Osteocyte (in vitro differentiated cells): ENCODE data around the gene ADAMTS1. TPM values are rescaled to one million over a fixed set of nuclear protein-coding genes. Genes with fewer than 3 reads are reported as not detected.

ENCODE experiments used
- DNase-seq: peaks from one replicate; pipeline ENCODE4 v3.0.0; 2021; ENCODE audit warnings: mixed read lengths; ENCODE audit not compliant: unreplicated experiment; ENCODE audit errors: extremely low spot score
- H3K27ac Mint-ChIP-seq: one replicate; pipeline ENCODE4 v1.8.0; 2021; ENCODE audit warnings: mild to moderate bottlenecking, mixed read lengths; ENCODE audit not compliant: unreplicated experiment
- H3K27me3 Mint-ChIP-seq: one replicate; pipeline ENCODE4 v1.8.0; 2021; ENCODE audit warnings: mixed read lengths; ENCODE audit not compliant: unreplicated experiment
- H3K36me3 Mint-ChIP-seq: one replicate; pipeline ENCODE4 v1.8.0; 2021; ENCODE audit warnings: mixed read lengths; ENCODE audit not compliant: unreplicated experiment
- H3K4me1 Mint-ChIP-seq: one replicate; pipeline ENCODE4 v1.8.0; 2021; ENCODE audit warnings: mixed read lengths; ENCODE audit not compliant: unreplicated experiment
- H3K4me3 Mint-ChIP-seq: one replicate; pipeline ENCODE4 v1.8.0; 2021; ENCODE audit warnings: mild to moderate bottlenecking, moderate library complexity, mixed read lengths; ENCODE audit not compliant: unreplicated experiment
- H3K9me3 Mint-ChIP-seq: one replicate; pipeline ENCODE4 v1.8.0; 2021; ENCODE audit warnings: mixed read lengths; ENCODE audit not compliant: unreplicated experiment
- long read RNA-seq: library from polyadenylated mRNA; unstranded; transcript quantifications from one replicate; pipeline ENCODE4 v2.0.0, GENCODE V29; 2021
- total RNA-seq: library from RNA; stranded (reverse); gene quantifications from 2 replicates; pipeline ENCODE4 v1.2.1, GENCODE V29; 2021
- TF ChIP-seq, protein P1 (sequence below): fragments of 200-600 bp; sonication (generic); IDR thresholded peaks from 2 replicates; pipeline ENCODE4 v1.5.0; 2021; ENCODE audit warnings: antibody characterized with exemption, mild to moderate bottlenecking, moderate library complexity

The ADAMTS1 gene
- total RNA-seq: 38.0 and 40.3 TPM in 2 replicates
- long read RNA-seq, full-length matches to known transcripts: 48 of 66 reads
- long read RNA-seq, partial matches to known transcripts: 10 of 66 reads
- long read RNA-seq, other reads (novel, unspliced or antisense): 8 of 66 reads

DNA sequence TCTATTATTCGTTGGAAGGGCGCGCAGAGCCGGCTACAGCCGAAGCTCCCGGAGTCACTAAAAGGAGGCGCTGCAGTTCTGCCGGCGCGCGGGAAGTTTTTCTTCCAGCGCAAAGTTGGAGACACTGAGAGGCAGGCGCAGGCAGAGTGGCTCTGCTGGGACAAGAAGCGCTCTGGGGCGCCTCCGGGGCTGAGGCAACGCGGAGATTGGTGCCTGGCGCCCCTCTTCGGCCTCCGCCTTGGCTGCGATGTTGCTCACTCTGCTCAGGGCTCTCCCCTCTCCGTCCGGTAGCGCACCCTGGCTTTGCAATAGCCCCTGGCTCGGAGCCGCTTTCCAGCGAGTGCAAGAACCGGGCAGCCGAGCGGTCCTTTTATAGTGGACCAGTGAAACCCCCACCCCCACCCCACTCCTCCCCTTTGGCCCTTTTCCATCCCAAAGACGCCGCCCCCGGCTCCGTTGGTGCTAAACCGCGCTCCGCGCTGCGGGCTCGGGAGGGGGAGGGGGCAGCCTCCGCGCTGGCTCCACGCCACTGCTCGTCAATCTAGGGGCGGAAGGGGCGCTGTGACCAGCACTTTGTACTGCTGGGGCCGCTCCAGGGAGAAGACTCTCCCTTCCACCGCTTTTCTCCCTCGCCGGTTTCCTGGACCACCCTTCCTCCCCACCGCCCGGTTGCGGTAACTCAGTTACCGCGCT is at the start of gene ADAMTS1:
TSS of gene ADAMTS1 (minus strand) at position 344 of the 693 bp plus-strand sequence. CDS start 455 bp downstream, outside the sequence.
- peaks cover 27% of the 10 kb centered on the region for H3K4me1 Mint-ChIP-seq
- peaks cover 15% of the 10 kb centered on the region for H3K36me3 Mint-ChIP-seq
- TF ChIP-seq, protein P1, sequence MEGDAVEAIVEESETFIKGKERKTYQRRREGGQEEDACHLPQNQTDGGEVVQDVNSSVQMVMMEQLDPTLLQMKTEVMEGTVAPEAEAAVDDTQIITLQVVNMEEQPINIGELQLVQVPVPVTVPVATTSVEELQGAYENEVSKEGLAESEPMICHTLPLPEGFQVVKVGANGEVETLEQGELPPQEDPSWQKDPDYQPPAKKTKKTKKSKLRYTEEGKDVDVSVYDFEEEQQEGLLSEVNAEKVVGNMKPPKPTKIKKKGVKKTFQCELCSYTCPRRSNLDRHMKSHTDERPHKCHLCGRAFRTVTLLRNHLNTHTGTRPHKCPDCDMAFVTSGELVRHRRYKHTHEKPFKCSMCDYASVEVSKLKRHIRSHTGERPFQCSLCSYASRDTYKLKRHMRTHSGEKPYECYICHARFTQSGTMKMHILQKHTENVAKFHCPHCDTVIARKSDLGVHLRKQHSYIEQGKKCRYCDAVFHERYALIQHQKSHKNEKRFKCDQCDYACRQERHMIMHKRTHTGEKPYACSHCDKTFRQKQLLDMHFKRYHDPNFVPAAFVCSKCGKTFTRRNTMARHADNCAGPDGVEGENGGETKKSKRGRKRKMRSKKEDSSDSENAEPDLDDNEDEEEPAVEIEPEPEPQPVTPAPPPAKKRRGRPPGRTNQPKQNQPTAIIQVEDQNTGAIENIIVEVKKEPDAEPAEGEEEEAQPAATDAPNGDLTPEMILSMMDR: peak; percentile 19
- H3K27me3 Mint-ChIP-seq: no peaks in the 10 kb centered on the region
- peak; percentile 96 for DNase-seq
- no peaks in the 10 kb centered on the region for H3K9me3 Mint-ChIP-seq
- H3K4me3 Mint-ChIP-seq: peak within 1 kb of the TSS; percentile 90
- H3K27ac Mint-ChIP-seq: peak within 1 kb of the TSS; percentile 95

DNA sequence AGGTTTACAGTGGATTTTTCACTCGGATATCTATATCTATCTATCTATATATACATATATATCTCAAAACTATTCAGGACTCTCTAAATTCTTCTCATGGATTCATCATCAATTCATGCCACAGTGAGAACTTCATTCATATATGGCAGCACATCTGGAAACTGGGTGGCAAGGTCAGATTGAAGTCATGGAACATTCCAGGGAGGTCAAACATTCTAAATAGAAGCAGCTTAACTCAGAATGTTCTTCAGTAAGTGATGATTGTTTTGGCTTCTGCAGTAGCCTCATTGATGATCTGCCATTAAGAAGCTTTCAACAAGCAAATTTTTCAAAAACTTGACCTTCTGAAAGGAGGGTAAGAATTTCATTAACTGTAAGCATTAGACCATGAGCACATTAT is 46.9 kb upstream of the ADAMTS1 start:
- peaks cover 2% of the 10 kb centered on the region for H3K36me3 Mint-ChIP-seq
- H3K9me3 Mint-ChIP-seq: no peaks in the 10 kb centered on the region
- H3K27ac Mint-ChIP-seq: no peak overlapping the region
- H3K27me3 Mint-ChIP-seq: no peaks in the 10 kb centered on the region
- peaks cover 2% of the 10 kb centered on the region for H3K4me1 Mint-ChIP-seq
- TF ChIP-seq, protein P1: no peak
- DNase-seq: no peak
- no peak overlapping the region for H3K4me3 Mint-ChIP-seq

GRCh38 chr21:26888931-26889330 is 43.7 kb upstream of the ADAMTS1 start:
- no peak for DNase-seq
- H3K4me3 Mint-ChIP-seq: no peak overlapping the region
- TF ChIP-seq, protein P1: no peak
- no peak overlapping the region for H3K27ac Mint-ChIP-seq
- no peaks in the 10 kb centered on the region for H3K27me3 Mint-ChIP-seq
- H3K36me3 Mint-ChIP-seq: peaks cover 2% of the 10 kb centered on the region
- no peaks in the 10 kb centered on the region for H3K9me3 Mint-ChIP-seq
- H3K4me1 Mint-ChIP-seq: peaks cover 5% of the 10 kb centered on the region

DNA sequence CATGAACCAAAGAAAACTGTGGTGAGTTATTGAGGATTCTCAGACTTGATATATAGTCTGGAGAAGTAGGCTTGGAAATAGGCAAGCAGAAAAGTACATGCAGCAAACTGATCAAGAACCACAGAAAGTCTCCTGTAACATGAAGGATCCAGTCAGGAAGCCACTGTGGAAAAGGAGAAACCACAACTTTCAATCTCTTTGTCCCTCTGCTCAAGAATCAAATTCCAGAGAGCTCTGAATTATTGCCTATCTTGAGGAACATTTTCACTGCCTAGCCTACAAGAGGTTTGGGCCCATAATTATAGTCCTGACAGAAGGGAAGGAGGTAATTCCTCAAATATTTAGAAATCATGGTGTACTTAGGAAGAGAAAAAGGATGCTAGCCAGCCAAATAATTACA is 43.0 kb upstream of the ADAMTS1 start:
- no peak overlapping the region for H3K27ac Mint-ChIP-seq
- H3K36me3 Mint-ChIP-seq: peaks cover 2% of the 10 kb centered on the region
- H3K4me1 Mint-ChIP-seq: peaks cover 9% of the 10 kb centered on the region
- TF ChIP-seq, protein P1: no peak
- H3K27me3 Mint-ChIP-seq: no peaks in the 10 kb centered on the region
- H3K9me3 Mint-ChIP-seq: no peaks in the 10 kb centered on the region
- H3K4me3 Mint-ChIP-seq: no peak overlapping the region
- DNase-seq: no peak

DNA sequence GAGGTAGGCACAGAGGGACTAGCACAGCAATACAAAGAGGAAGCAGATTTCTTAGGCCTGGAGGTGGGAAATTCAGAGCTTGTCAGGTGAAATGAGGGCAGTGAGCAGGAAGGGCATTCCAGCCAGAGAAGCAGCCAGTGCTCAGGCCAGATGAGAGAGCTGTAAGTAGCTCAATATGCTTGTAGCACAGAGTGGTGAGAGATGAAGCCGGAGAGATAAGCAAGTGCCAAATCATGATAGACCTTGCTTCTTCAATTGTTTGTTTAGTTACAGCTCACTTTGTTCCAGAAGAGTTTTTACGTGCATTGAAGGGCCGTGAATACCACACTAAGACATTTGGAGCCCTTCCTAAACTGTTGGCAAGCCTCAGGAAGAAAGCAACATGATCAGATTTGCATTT is 42.0 kb upstream of the ADAMTS1 start:
- no peak overlapping the region for H3K27ac Mint-ChIP-seq
- no peaks in the 10 kb centered on the region for H3K36me3 Mint-ChIP-seq
- peaks cover 9% of the 10 kb centered on the region for H3K4me1 Mint-ChIP-seq
- TF ChIP-seq, protein P1: no peak
- no peaks in the 10 kb centered on the region for H3K9me3 Mint-ChIP-seq
- DNase-seq: no peak
- H3K27me3 Mint-ChIP-seq: no peaks in the 10 kb centered on the region
- H3K4me3 Mint-ChIP-seq: no peak overlapping the region
